K562 (cell line): ENCODE measurements around the gene MDC1. TPM values are rescaled to one million over a fixed set of nuclear protein-coding genes. Genes with fewer than 3 reads are reported as not detected.
A peak's percentile ranks its signal among the peaks of the same experiment; 100 is the strongest.

Experiments used
- ATAC-seq: fragments of 200-7000 bp; cut with Tn5 transposase; 3 replicates; pipeline ENCODE4 v1.9.1; 2020; ENCODE audit warnings: moderate library complexity
- BruUV-seq: library from RNA; stranded (reverse); fragments of 400-500 nt; replicated peaks from 2 replicates; lab custom pipeline; 2021; lab: Mats Ljungman, UMichigan
- CTCF ChIA-PET: fragments of 300-600 bp; formaldehyde crosslinking; extraction: SDS; loops from one replicate; lab custom pipeline; 2021; ENCODE audit warnings: low intra/inter-chr PET ratio; lab: Yijun Ruan, JAX
- POLR2A ChIA-PET: fragments of 300-600, 350-650 bp; sonication (Branson Sonifier 250); formaldehyde crosslinking; extraction: SDS; loops from one replicate; lab custom pipeline; 2021; ENCODE audit warnings: antibody characterized with exemption, inconsistent platforms; lab: Yijun Ruan, JAX
- DNase-seq, 4 experiments: peaks; one replicate each; pipeline versions ENCODE4 v3.0.0 to v3.0.0-alpha.2; 2011 to 2018; ENCODE audit warnings: low spot score in 3 of 4, mixed read lengths in 3 of 4; ENCODE audit errors: extremely low read depth in 1 of 4
- FAIRE-seq: peaks from 2 replicates; lab custom pipeline; 2011; peaks lifted over from hg19 to GRCh38; lab: Jason Lieb, UNC
- H2AFZ ChIP-seq: 2 replicates; pipeline ENCODE4 v1.6.0; 2011; ENCODE audit warnings: low read depth, low read length, control low read depth, inconsistent platforms
- H3K27ac ChIP-seq: fragments of 200-600 bp; 3 replicates; pipeline ENCODE4 v1.8.0; 2011; ENCODE audit warnings: low read depth, mild to moderate bottlenecking, control low read depth, inconsistent platforms, low read length, moderate library complexity, mixed read lengths; ENCODE audit errors: extremely low read depth
- H3K27me3 ChIP-seq, 2 experiments: fragments of 300-600 bp in 1 of 2; 2 replicates in 1 of 2; 3 replicates in 1 of 2; pipeline versions ENCODE4 v1.6.0 to v1.8.0; 2011; ENCODE audit warnings: inconsistent platforms in 2 of 2, low read length in 2 of 2, mild to moderate bottlenecking in 1 of 2, mixed read lengths in 1 of 2, moderate library complexity in 1 of 2; ENCODE audit not compliant: control insufficient read depth in 2 of 2, insufficient read depth in 2 of 2
- H3K36me3 ChIP-seq: fragments of 300-600 bp; 3 replicates; pipeline ENCODE4 v1.8.0; 2011; ENCODE audit warnings: mild to moderate bottlenecking, low read length, inconsistent platforms; ENCODE audit not compliant: control insufficient read depth, insufficient read depth
- H3K4me1 ChIP-seq, 2 experiments: fragments of 200-600 bp in 1 of 2; replicated peaks in 1 of 2; 2 replicates in 1 of 2; 3 replicates in 1 of 2; pipeline versions ENCODE4 v1.5.1 to v1.8.0; 2011; ENCODE audit warnings: inconsistent platforms in 2 of 2, low read length in 2 of 2, mild to moderate bottlenecking in 1 of 2, mixed read lengths in 1 of 2, moderate library complexity in 1 of 2; ENCODE audit not compliant: control insufficient read depth in 2 of 2, insufficient read depth in 2 of 2
- H3K4me2 ChIP-seq: 2 replicates; pipeline ENCODE4 v1.6.1; 2011; ENCODE audit warnings: low read length, control low read depth, inconsistent platforms, mixed read lengths; ENCODE audit not compliant: insufficient read depth
- H3K4me3 ChIP-seq: fragments of 200-600 bp; sonication (generic), shearing (Covaris generic); 2 replicates; pipeline ENCODE4 v1.5.1; 2016; ENCODE audit warnings: control low read depth, inconsistent platforms
- H3K79me2 ChIP-seq: fragments of 200-600 bp; 3 replicates; pipeline ENCODE4 v1.8.0; 2011; ENCODE audit warnings: low read length, inconsistent platforms; ENCODE audit not compliant: control insufficient read depth, insufficient read depth
- H3K9ac ChIP-seq, 2 experiments: 2 replicates each; pipeline versions ENCODE4 v1.6.0 to v1.6.1; 2011; ENCODE audit warnings: low read depth in 2 of 2, low read length in 2 of 2, control low read depth in 1 of 2, inconsistent platforms in 1 of 2, mild to moderate bottlenecking in 1 of 2, mixed read lengths in 1 of 2; ENCODE audit not compliant: insufficient read depth in 1 of 2
- H3K9me1 ChIP-seq: one replicate; pipeline ENCODE4 v1.6.0; 2011; ENCODE audit warnings: inconsistent platforms, mild to moderate bottlenecking, low read length, moderate library complexity; ENCODE audit not compliant: control insufficient read depth, insufficient read depth
- H3K9me3 ChIP-seq: replicated peaks from 2 replicates; pipeline ENCODE4 v1.5.1; 2011; ENCODE audit warnings: low read depth, low read length, inconsistent platforms; ENCODE audit not compliant: control insufficient read depth, insufficient read depth
- H4K20me1 ChIP-seq: replicated peaks from 2 replicates; pipeline ENCODE4 v1.6.1; 2011; ENCODE audit warnings: low read length, inconsistent platforms, mixed read lengths; ENCODE audit not compliant: control insufficient read depth, insufficient read depth
- BRD9 ChIP-seq: fragments of 450-650 bp; IDR thresholded peaks from 2 replicates; pipeline ENCODE4 v1.6.1; 2018; ENCODE audit warnings: low read depth; ENCODE audit not compliant: partially characterized antibody
- CHD1 ChIP-seq: fragments of 200-600 bp; sonication (generic); IDR thresholded peaks from one replicate; pipeline ENCODE4 v1.6.1; 2012; ENCODE audit warnings: mild to moderate bottlenecking, moderate library complexity, low read length, inconsistent platforms
- CREBBP ChIP-seq: IDR thresholded peaks from one replicate; pipeline ENCODE4 v1.6.1; 2012; ENCODE audit warnings: low read depth, mild to moderate bottlenecking, control low read depth, inconsistent platforms, low read length
- DDX20 ChIP-seq: fragments of 450-650 bp; IDR thresholded peaks from 2 replicates; pipeline ENCODE4 v1.6.1; 2016; ENCODE audit warnings: missing genetic modification characterization, low read depth, mild to moderate bottlenecking, missing compliant biosample characterization, moderate library complexity
- GATA2 ChIP-seq: sonication (generic); formaldehyde crosslinking; IDR thresholded peaks from 2 replicates; pipeline ENCODE4 v1.4.0; 2020; ENCODE audit warnings: mild to moderate bottlenecking, missing genetic modification reagents
- GATAD2A ChIP-seq: fragments of 450-650 bp; IDR thresholded peaks from 2 replicates; pipeline ENCODE4 v1.6.1; 2017
- MCM7 ChIP-seq, 2 experiments: fragments of 450-650 bp; IDR thresholded peaks; 2 replicates each; pipeline ENCODE4 v1.6.1; 2016 to 2018
- NCOR1 ChIP-seq: fragments of 450-650 bp; IDR thresholded peaks from 2 replicates; pipeline ENCODE4 v1.6.1; 2016; ENCODE audit warnings: mild to moderate bottlenecking, moderate library complexity
- POLR3A ChIP-seq: IDR thresholded peaks from 2 replicates; pipeline ENCODE4 v1.6.1; 2011; ENCODE audit warnings: borderline replicate concordance, mild to moderate bottlenecking, moderate library complexity; ENCODE audit not compliant: insufficient read length, insufficient read depth; ENCODE audit errors: extremely low read depth
- PTBP1 ChIP-seq: fragments of 200-400 bp; formaldehyde crosslinking; IDR thresholded peaks from 2 replicates; pipeline ENCODE4 v1.6.1; 2017; ENCODE audit warnings: low read depth, low read length
- TEAD4 ChIP-seq, 2 experiments: sonication (generic) in 1 of 2; formaldehyde crosslinking in 1 of 2; IDR thresholded peaks; 2 replicates each; pipeline versions ENCODE4 v1.6.1 to v1.8.0; 2012 to 2022; ENCODE audit warnings: borderline replicate concordance in 1 of 2, inconsistent platforms in 1 of 2, low read length in 1 of 2, mild to moderate bottlenecking in 1 of 2, missing genetic modification reagents in 1 of 2
- ZBTB40 ChIP-seq, 2 experiments: fragments of 450-650 bp in 1 of 2; sonication (generic) in 1 of 2; formaldehyde crosslinking in 1 of 2; IDR thresholded peaks; 2 replicates each; pipeline versions ENCODE4 v1.7.1 to v1.9.0; 2016 to 2022; ENCODE audit warnings: inconsistent platforms in 1 of 2, mild to moderate bottlenecking in 1 of 2, missing genetic modification reagents in 1 of 2
- ZFP1 ChIP-seq: fragments of 450-650 bp; formaldehyde crosslinking; IDR thresholded peaks from 2 replicates; pipeline ENCODE4 v1.4.0; 2020; ENCODE audit warnings: mild to moderate bottlenecking, mixed read lengths
- WGBS: fragments of 100-300 bp; shearing (Covaris generic); methylation state at CpG from one replicate; pipeline ENCODE4 v1.1.6; 2016; ENCODE audit warnings: low coverage, mixed read lengths; ENCODE audit not compliant: insufficient coverage; ENCODE audit errors: missing lambda C conversion rate; 5-methylcytosine and 5-hydroxymethylcytosine counted together
- in situ Hi-C: fragments of 300-500 bp; cut with MboI; formaldehyde crosslinking; loops from 4 replicates; pipeline ENCODE4 v1.15.0; 2018; ENCODE audit warnings: inconsistent platforms, mixed read lengths
- intact Hi-C: fragments of 100-400 bp; cut with micrococcal nuclease; formaldehyde crosslinking; loops from 2 replicates; pipeline ENCODE4 v1.14.2; 2022
- polyA plus RNA-seq, 8 experiments: library from polyadenylated mRNA; depleted of rRNA in 4 of 8; stranded (reverse) in 5 of 8; unstranded in 3 of 8; fragments of >200 nt; fragmentation: Nextera tagmentation in 2 of 8; fragmentation: Illumina TruSeq in 1 of 8; extraction: Ambion mirVana in 2 of 8; extraction: Trizol in 1 of 8; gene quantifications; 2 replicates each; pipeline versions ENCODE4 v1.2.1 to v1.2.3, GENCODE V29; 2011 to 2014; ENCODE audit warnings: inconsistent platforms in 1 of 8, missing spikeins in 1 of 8
- total RNA-seq, 7 experiments: library from RNA; depleted of rRNA in 6 of 7; stranded (reverse); fragments of >200 nt in 6 of 7; fragmentation: Illumina TruSeq in 2 of 7; extraction: Trizol in 2 of 7; gene quantifications; 2 replicates each; pipeline versions ENCODE4 v1.2.1 to v1.2.3, GENCODE V29; 2011 to 2021; ENCODE audit warnings: low replicate concordance in 1 of 7

The MDC1 gene
- total and polyA plus RNA-seq, 9 of the 15 experiments (the other 6 are each of a cell fraction or from before 2014, with no cell fraction given): 8.2 to 114 (median 20.0) TPM

- in situ Hi-C loops (no loop called here), intact Hi-C loops (loop anchor here (1.0 kb wide), 3 partner anchors 30 to 100 kb away; partner anchors contain the start of genes MRPS18B and PPP1R10)
- H3K9me1 ChIP-seq: no peaks in the 10 kb centered on the region
- peaks cover 4% of the 10 kb centered on the region for H4K20me1 ChIP-seq
- H3K4me2 ChIP-seq: peak overlapping the region; percentile 98
- peaks cover 70% of the 10 kb centered on the region for H3K79me2 ChIP-seq
- ATAC-seq: no peak
- no peak for FAIRE-seq
- WGBS: 0% methylated on average over 8 of the region's 8 CpGs
- DNase-seq: no peak
- H3K27me3 ChIP-seq: no peaks in the 10 kb centered on the region
- H3K4me3 ChIP-seq: peak overlapping the region; percentile 56
- BruUV-seq: TSS peak; percentile 52
- ChIA-PET CTCF (no interaction called here), POLR2A (interaction anchor here (0.6 to 27.1 kb wide), 18 partner anchors 13 to 990 kb away, joined by 3 to 524 read pairs (median 4); partner anchors contain the start of genes LY6G6F and NRM)
- H3K36me3 ChIP-seq: peaks cover 38% of the 10 kb centered on the region
- H3K9me3 ChIP-seq: no peaks in the 10 kb centered on the region
- H3K9ac ChIP-seq: peak overlapping the region; percentile 94 to 100
- H2AFZ ChIP-seq: peak overlapping the region; percentile 66
- H3K4me1 ChIP-seq: peaks cover 7 to 15% of the 10 kb centered on the region in 2 experiments
- H3K27ac ChIP-seq: peak overlapping the region; percentile 98
- TF ChIP-seq PTBP1: no peak
- TF ChIP-seq CREBBP: no peak
- peak; percentile 98 for TF ChIP-seq CHD1
- no peak for TF ChIP-seq POLR3A
- no peak for TF ChIP-seq GATA2 (CRISPR knock-in tag)
- no peak for TF ChIP-seq MCM7 (IDR thresholded peaks at IDR 0.05)
- TF ChIP-seq TEAD4 (IDR thresholded peaks at IDR 0.05; ENCODE audit: low read length): peak; percentile 9; the same call in 1 of the 2 replicates
- no peak for TF ChIP-seq TEAD4 (CRISPR knock-in tag; IDR thresholded peaks at IDR 0.05; ENCODE audit: borderline replicate concordance)
- peak; percentile 58; the same call in 1 of the 2 replicates for TF ChIP-seq GATAD2A
- TF ChIP-seq BRD9: peak; percentile 97
- TF ChIP-seq ZBTB40 (IDR thresholded peaks at IDR 0.05): no peak
- no peak for TF ChIP-seq ZBTB40 (CRISPR knock-in tag; IDR thresholded peaks at IDR 0.05)
- TF ChIP-seq ZFP1 (CRISPR knock-in tag): no peak
- no peak for TF ChIP-seq DDX20 (tag)
- TF ChIP-seq NCOR1: 0 out of 2 replicates have a peak, but pooled peaks have one; percentile 26
Observed at GRCh38 chr6:30716879-30717128, 277 bp downstream of the MDC1 start.
